GM23248 (cell line): Measurements from ENCODE around the gene HK3. TPM values are rescaled to one million over a fixed set of nuclear protein-coding genes. Genes with fewer than 3 reads are reported as not detected.

ENCODE experiments used
- DNase-seq: peaks from one replicate; pipeline ENCODE4 v3.0.0-alpha.2; 2015
- H2AFZ ChIP-seq: fragments of 200-600 bp; sonication (generic); 2 replicates; pipeline ENCODE4 v1.6.1; 2016; ENCODE audit warnings: antibody characterized with exemption
- H3F3A ChIP-seq: fragments of 200-600 bp; sonication (generic); 2 replicates; pipeline ENCODE4 v1.6.1; 2016; ENCODE audit warnings: mild to moderate bottlenecking, antibody characterized with exemption, mixed run types; ENCODE audit not compliant: insufficient read depth
- H3K27ac ChIP-seq: fragments of 200-600 bp; sonication (generic); 2 replicates; pipeline ENCODE4 v1.5.1; 2016; ENCODE audit warnings: mild to moderate bottlenecking
- H3K27me3 ChIP-seq: fragments of 200-600 bp; sonication (generic); replicated peaks from 2 replicates; pipeline ENCODE4 v1.6.1; 2016; ENCODE audit warnings: mild to moderate bottlenecking; ENCODE audit not compliant: insufficient read depth
- H3K36me3 ChIP-seq: fragments of 200-600 bp; sonication (generic); 2 replicates; pipeline ENCODE4 v1.6.1; 2016; ENCODE audit warnings: low read depth, mild to moderate bottlenecking
- H3K4me1 ChIP-seq: fragments of 200-600 bp; sonication (generic); 2 replicates; pipeline ENCODE4 v1.6.1; 2016; ENCODE audit warnings: mild to moderate bottlenecking; ENCODE audit not compliant: insufficient read depth
- H3K4me2 ChIP-seq: fragments of 200-600 bp; sonication (generic); one replicate; pipeline ENCODE4 v1.6.1; 2016; ENCODE audit warnings: mild to moderate bottlenecking; ENCODE audit not compliant: unreplicated experiment
- H3K4me3 ChIP-seq: fragments of 200-600 bp; sonication (generic); 2 replicates; pipeline ENCODE4 v1.5.1; 2016; ENCODE audit warnings: mild to moderate bottlenecking
- H3K79me2 ChIP-seq: fragments of 200-600 bp; sonication (generic); 2 replicates; pipeline ENCODE4 v1.6.1; 2016; ENCODE audit warnings: mild to moderate bottlenecking; ENCODE audit not compliant: insufficient read depth
- H3K9ac ChIP-seq: fragments of 200-600 bp; sonication (generic); 2 replicates; pipeline ENCODE4 v1.6.1; 2016; ENCODE audit warnings: mild to moderate bottlenecking
- H3K9me2 ChIP-seq: fragments of 200-600 bp; sonication (generic); 2 replicates; pipeline ENCODE4 v1.6.1; 2016; ENCODE audit warnings: mixed run types, mild to moderate bottlenecking, moderate library complexity; ENCODE audit not compliant: insufficient read depth
- H3K9me3 ChIP-seq: fragments of 200-600 bp; sonication (generic); one replicate; pipeline ENCODE4 v1.6.1; 2017; ENCODE audit warnings: low read depth
- H4K20me1 ChIP-seq: fragments of 200-600 bp; sonication (generic); 2 replicates; pipeline ENCODE4 v1.6.0; 2016; ENCODE audit not compliant: insufficient read depth
- EZH2 ChIP-seq: fragments of 200-600 bp; sonication (generic); IDR thresholded peaks from 2 replicates; pipeline ENCODE4 v1.6.1; 2018; ENCODE audit warnings: antibody characterized with exemption, mild to moderate bottlenecking; ENCODE audit not compliant: insufficient read depth, poor library complexity, severe bottlenecking
- EZH2phosphoT487 ChIP-seq: fragments of 200-600 bp; sonication (generic); IDR thresholded peaks from 2 replicates; pipeline ENCODE4 v1.6.1; 2018; ENCODE audit warnings: antibody characterized with exemption, moderate library complexity, mild to moderate bottlenecking, low read depth; ENCODE audit not compliant: insufficient read depth
- WGBS, 2 experiments: methylation state at CpG; one replicate each; pipeline ENCODE4 v1.1.6; 2015 to 2017; ENCODE audit warnings: low lambda C conversion rate in 2 of 2, low coverage in 1 of 2; ENCODE audit errors: missing lambda C conversion rate in 2 of 2; 5-methylcytosine and 5-hydroxymethylcytosine counted together
- in situ Hi-C: fragments of 300-500 bp; cut with MboI; formaldehyde crosslinking; loops from 2 replicates; pipeline ENCODE4 v1.15.0; 2020
- polyA plus RNA-seq: library from polyadenylated mRNA; unstranded; fragments of >200 nt; fragmentation: Nextera tagmentation; extraction: Ambion mirVana; gene quantifications from 2 replicates; pipeline ENCODE4 v1.2.1, GENCODE V29; 2016
- total RNA-seq: library from RNA; depleted of rRNA; stranded (reverse); fragments of >200 nt; shearing (Covaris generic); gene quantifications from 2 replicates; pipeline ENCODE4 v1.2.3, GENCODE V29; 2014

Gene HK3
- total and polyA plus RNA-seq, 2 experiments from 2014 or later = not detected

DNA sequence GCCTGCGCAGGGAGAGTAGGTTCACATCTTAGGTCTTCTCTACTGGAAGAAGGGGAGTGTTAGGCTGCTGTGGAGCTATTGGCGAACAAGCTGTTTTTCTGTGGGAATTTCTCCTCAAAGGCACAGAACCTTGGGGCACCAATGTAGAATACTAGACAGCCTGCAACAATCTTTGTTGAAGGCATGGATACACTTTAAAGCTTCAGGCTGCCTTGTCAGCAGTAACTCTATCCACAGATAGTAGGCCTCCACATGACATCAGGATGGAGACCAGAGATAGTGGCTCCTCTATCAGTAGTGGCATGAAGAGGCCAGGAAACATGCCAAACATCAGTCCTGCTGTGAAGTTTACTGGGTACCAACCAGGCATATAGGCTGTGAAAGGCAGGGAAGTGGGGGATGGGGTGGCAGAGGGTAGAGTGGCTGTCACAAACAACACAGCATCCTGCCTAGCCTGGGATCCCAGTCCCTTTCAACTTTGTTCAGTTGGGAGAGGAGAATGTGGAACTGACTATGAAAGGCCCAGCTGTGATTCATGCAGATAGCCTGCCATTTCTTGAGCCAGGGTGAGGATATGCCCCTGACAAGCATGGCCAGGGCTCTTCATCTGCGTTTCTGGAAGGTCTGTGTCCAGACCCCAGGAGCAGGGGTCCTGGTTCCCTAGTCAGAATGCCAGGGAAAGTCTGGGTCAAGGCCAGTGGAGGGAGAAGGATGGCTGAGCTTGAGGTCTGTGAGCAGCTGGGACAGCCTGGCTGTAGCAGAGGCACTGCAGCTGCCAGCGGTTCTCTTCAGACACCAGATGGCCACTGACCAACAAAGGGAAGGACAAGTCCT lies 1.0 kb upstream of the HK3 start:
- Histone ChIP-seq H3F3A (no peaks in the 10 kb centered on the region), H3K4me2 (no peak overlapping the region), H3K27ac (no peak overlapping the region), H3K36me3 (peaks cover 27% of the 10 kb centered on the region), H2AFZ (no peak overlapping the region), H3K9me2 (no peaks in the 10 kb centered on the region), H3K4me3 (no peak overlapping the region), H3K79me2 (no peaks in the 10 kb centered on the region), H3K9ac (no peak overlapping the region), H3K27me3 (no peaks in the 10 kb centered on the region), H3K4me1 (no peaks in the 10 kb centered on the region), H4K20me1 (no peaks in the 10 kb centered on the region), H3K9me3 (no peaks in the 10 kb centered on the region)
- TF ChIP-seq EZH2 = no peak
- TF ChIP-seq EZH2phosphoT487 = no peak
- DNase-seq = no peak
- 66 to 87% methylated on average over 4 of the region's 4 CpGs for WGBS, 2 experiments
- in situ Hi-C loops = no loop called here

DNA sequence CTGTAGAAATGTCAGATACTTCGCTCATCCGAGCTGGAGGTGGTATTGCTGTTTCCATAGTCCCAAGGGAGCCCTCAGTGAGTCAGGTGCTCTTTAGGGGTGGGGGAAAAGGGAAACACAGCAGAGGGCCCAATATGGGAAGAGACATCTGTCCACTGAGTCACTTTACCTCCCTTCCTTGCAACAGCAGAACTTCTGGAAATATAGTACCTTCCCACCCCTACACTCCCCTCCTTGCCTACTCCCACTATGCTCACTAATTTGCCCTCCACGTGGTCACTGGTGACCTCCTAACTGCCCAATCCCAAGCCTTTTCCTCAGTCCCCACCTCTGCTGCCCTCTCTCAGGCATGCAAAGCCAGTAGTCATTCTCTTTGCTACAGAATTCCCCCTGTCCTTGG lies 1.9 kb downstream of the HK3 start:
- in situ Hi-C loops = no loop called here
- no peaks in the 10 kb centered on the region for H3K9me3 ChIP-seq

DNA sequence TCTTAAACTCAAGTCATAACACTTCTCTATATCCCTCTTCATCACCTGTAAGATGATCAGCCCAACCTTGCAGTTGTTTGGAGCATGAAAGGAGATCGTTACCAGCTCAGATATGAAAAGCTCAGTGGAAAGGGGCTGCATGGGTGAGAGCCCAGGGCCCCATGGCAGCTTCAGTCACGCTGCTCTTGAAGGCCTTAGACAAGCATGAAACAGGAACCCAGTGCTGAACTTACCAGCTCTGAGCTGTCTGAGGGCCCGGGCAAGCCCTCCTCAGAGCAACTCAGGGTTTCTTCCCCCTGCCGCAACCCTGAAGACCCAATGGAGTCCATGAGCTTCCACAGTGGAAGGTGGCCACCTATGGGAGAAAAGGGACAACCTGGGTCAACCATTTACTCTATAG lies 3.3 kb downstream of the HK3 start:
- Histone ChIP-seq H3K9me2 (no peaks in the 10 kb centered on the region), H3K4me1 (no peaks in the 10 kb centered on the region), H3K27ac (no peak overlapping the region), H3K36me3 (no peaks in the 10 kb centered on the region), H3K79me2 (no peaks in the 10 kb centered on the region), H2AFZ (no peak overlapping the region), H3K27me3 (peaks cover 26% of the 10 kb centered on the region), H3K4me3 (no peak overlapping the region), H3K9ac (no peak overlapping the region), H3F3A (no peaks in the 10 kb centered on the region), H3K9me3 (no peaks in the 10 kb centered on the region), H3K4me2 (no peak overlapping the region), H4K20me1 (no peaks in the 10 kb centered on the region)
- in situ Hi-C loops = no loop called here
- WGBS, 2 experiments = 62 to 63% methylated on average over 4 of the region's 4 CpGs
- TF ChIP-seq EZH2phosphoT487 = no peak
- no peak for TF ChIP-seq EZH2
- no peak for DNase-seq

More for the DNA sequence above, 1.9 kb downstream of the HK3 start:
- no peaks in the 10 kb centered on the region for H4K20me1 ChIP-seq
- no peak overlapping the region for H3K27ac ChIP-seq
- no peaks in the 10 kb centered on the region for H3F3A ChIP-seq
- no peak overlapping the region for H2AFZ ChIP-seq
- no peaks in the 10 kb centered on the region for H3K4me1 ChIP-seq
- DNase-seq = no peak
- no peaks in the 10 kb centered on the region for H3K79me2 ChIP-seq
- WGBS, 2 experiments = 15 to 20% methylated on average over 3 of the region's 3 CpGs
- H3K4me3 ChIP-seq = no peak overlapping the region
- H3K9me2 ChIP-seq = no peaks in the 10 kb centered on the region
- no peak overlapping the region for H3K4me2 ChIP-seq
- no peaks in the 10 kb centered on the region for H3K36me3 ChIP-seq
- H3K27me3 ChIP-seq = peaks cover 14% of the 10 kb centered on the region
- no peak overlapping the region for H3K9ac ChIP-seq
- TF ChIP-seq EZH2phosphoT487 (no peak), EZH2 (no peak)

DNA sequence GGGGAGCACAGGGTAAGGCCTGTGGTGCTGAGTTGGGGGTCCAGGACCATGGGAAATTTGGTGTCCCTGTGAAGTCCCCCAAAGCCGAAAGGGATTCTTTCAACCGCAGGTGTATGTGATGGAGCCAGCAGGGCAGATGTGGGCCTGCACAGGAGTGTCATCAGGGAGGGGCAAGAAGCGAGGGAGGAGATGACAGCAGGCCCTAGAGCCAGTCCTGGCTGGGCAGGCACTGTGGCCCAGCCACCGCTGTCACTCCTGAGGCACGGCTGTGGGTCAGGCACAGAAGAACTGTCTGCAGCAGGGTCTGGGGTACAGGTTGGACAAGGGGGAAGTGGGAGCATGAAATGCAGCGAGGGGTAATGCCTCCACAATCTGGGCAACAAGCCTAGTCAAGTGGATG lies 4.8 kb downstream of the HK3 start:
- in situ Hi-C loops = no loop called here
- Histone ChIP-seq H3K4me1 (no peaks in the 10 kb centered on the region), H3K4me2 (no peak overlapping the region), H3K9me3 (no peaks in the 10 kb centered on the region), H3K79me2 (no peaks in the 10 kb centered on the region), H3K27ac (no peak overlapping the region), H3K9me2 (no peaks in the 10 kb centered on the region), H3K9ac (no peak overlapping the region), H3K36me3 (no peaks in the 10 kb centered on the region), H3K4me3 (no peak overlapping the region), H3F3A (no peaks in the 10 kb centered on the region), H3K27me3 (peaks cover 26% of the 10 kb centered on the region), H2AFZ (no peak overlapping the region), H4K20me1 (no peaks in the 10 kb centered on the region)
- WGBS, 2 experiments = 72 to 75% methylated on average over 6 of the region's 6 CpGs
- no peak for DNase-seq
- TF ChIP-seq EZH2phosphoT487 = no peak
- TF ChIP-seq EZH2 = no peak

DNA sequence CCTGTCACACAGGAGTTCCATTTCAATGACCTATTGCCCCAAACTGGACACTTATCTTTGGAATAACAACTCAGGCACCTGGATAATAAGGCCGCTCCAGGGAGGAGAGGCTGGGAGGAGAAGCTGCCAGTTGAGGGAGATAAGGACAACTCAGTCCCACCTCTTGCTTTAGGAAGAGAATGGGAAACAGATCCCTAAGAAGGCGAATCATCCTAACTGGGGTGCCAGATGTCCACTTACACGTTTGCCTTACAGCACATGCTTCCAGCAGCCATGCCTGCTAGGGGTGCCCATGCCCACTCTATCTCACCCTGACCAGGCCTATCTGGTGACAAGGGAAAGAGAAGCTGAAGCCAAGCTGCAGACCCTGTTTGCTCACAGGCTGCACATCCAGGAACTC lies 6.5 kb downstream of the HK3 start:
- TF ChIP-seq EZH2phosphoT487 = no peak
- no peak for TF ChIP-seq EZH2
- no peak overlapping the region for H3K4me3 ChIP-seq
- no peak overlapping the region for H3K4me2 ChIP-seq
- H3K36me3 ChIP-seq = no peaks in the 10 kb centered on the region
- H3K9me2 ChIP-seq = no peaks in the 10 kb centered on the region
- no peaks in the 10 kb centered on the region for H3F3A ChIP-seq
- H3K27me3 ChIP-seq = peaks cover 26% of the 10 kb centered on the region
- 26 to 28% methylated on average over 3 of the region's 3 CpGs for WGBS, 2 experiments
- no peak for DNase-seq
- H3K9me3 ChIP-seq = no peaks in the 10 kb centered on the region
- H4K20me1 ChIP-seq = no peaks in the 10 kb centered on the region
- no peaks in the 10 kb centered on the region for H3K79me2 ChIP-seq
- no peak overlapping the region for H2AFZ ChIP-seq
- H3K4me1 ChIP-seq = no peaks in the 10 kb centered on the region
- in situ Hi-C loops = no loop called here
- no peak overlapping the region for H3K9ac ChIP-seq
- no peak overlapping the region for H3K27ac ChIP-seq
